NT2/D1 (cell line): ENCODE data around the gene REC114.

ENCODE experiments used
- SUZ12 ChIP-seq: IDR thresholded peaks from 2 replicates; pipeline ENCODE4 v1.6.1; 2011; ENCODE audit not compliant: insufficient read length, insufficient read depth; ENCODE audit errors: extremely low read depth
- YY1 ChIP-seq: IDR thresholded peaks from 2 replicates; pipeline ENCODE4 v1.6.1; 2011; ENCODE audit not compliant: insufficient read length, insufficient read depth

DNA sequence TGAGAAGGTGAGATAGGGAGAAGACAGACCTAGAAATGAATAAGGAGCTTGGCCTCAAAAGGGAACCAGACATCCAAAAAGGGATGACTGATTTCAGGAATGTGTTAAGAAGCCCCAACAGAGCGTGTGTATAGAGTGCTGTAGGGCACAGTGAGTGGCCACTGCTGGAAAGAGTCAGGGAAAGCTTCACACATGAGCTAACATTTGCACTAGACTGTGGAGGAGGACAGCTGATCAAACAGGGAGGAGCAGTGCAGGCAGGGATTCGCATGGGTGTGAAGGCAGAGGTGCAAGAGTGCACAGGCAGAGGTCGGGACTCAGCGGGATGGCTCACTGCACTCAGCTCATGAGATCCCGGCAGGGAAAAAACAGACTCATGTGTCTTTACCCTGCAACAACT lies 128.4 kb downstream of the REC114 start:
- TF ChIP-seq YY1, result no peak
- no peak for TF ChIP-seq SUZ12
